GM12873 (cell line): ENCODE measurements around the gene PCSK2.

Experiments
- TF ChIP-seq, protein P1 (sequence below): IDR thresholded peaks from 2 replicates; pipeline ENCODE4 v1.5.1; 2012; ENCODE audit warnings: low read depth, mild to moderate bottlenecking, moderate library complexity, low read length, control low read depth; ENCODE audit not compliant: insufficient read depth; ENCODE audit errors: missing control alignments

PCSK2 gene

GRCh38 chr20:17431621-17432364, 205.0 kb downstream of the PCSK2 start:
- TF ChIP-seq, protein P1, sequence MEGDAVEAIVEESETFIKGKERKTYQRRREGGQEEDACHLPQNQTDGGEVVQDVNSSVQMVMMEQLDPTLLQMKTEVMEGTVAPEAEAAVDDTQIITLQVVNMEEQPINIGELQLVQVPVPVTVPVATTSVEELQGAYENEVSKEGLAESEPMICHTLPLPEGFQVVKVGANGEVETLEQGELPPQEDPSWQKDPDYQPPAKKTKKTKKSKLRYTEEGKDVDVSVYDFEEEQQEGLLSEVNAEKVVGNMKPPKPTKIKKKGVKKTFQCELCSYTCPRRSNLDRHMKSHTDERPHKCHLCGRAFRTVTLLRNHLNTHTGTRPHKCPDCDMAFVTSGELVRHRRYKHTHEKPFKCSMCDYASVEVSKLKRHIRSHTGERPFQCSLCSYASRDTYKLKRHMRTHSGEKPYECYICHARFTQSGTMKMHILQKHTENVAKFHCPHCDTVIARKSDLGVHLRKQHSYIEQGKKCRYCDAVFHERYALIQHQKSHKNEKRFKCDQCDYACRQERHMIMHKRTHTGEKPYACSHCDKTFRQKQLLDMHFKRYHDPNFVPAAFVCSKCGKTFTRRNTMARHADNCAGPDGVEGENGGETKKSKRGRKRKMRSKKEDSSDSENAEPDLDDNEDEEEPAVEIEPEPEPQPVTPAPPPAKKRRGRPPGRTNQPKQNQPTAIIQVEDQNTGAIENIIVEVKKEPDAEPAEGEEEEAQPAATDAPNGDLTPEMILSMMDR: peak; percentile 81

GRCh38 chr20:17436664-17437063, 209.8 kb downstream of the PCSK2 start:
- TF ChIP-seq, protein P1: no peak

DNA sequence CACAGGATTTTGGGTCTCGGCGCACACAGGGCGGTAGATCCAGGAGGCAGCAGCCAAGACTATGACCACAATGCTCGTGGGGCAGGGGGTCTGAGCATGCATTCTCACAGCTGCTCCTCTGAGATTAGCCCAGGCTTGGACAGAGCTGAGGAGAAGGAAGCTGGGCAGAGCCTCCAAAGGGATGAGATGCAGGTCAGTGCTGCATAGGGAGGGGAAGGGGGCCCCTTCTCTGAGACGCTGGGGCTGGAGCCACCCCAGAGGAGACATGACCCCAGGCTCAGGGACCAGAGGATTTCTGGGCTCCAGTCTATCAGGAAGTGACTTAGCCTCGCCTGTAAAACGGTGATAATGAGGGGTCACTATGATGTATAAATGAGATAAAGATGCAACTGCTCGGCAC, 210.4 kb downstream of the PCSK2 start:
- TF ChIP-seq, protein P1: no peak

- TF ChIP-seq, protein P1: peak; percentile 2
Measured at GRCh38 chr20:17438436-17439039, 211.7 kb downstream of the PCSK2 start.

GRCh38 chr20:17439616-17440296, 212.9 kb downstream of the PCSK2 start:
- TF ChIP-seq, protein P1: no peak

GRCh38 chr20:17441745-17442144, 214.9 kb downstream of the PCSK2 start:
- TF ChIP-seq, protein P1: no peak

DNA sequence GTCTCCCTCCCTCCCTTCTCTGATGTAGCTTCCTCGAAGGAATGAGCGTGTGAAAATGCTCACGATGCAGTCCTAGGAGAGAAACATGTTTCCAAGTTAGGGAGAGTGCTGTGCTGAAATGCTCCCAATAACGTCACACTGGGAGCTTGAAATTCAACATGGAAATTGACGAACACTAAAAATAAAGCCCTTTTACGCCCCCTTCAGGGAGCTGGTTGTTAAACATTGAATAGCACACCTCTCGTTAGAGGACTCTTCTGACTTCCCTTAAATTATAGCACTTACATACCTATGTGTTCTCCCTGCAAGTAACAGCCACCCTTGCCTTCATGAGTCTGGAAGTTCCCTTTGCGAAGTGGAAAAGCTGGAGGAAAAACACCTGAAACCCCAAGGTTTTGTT, 215.7 kb downstream of the PCSK2 start:
- TF ChIP-seq, protein P1: peak; percentile 21
